GM12878 (cell line): ENCODE results near the gene C9orf40. TPM values are rescaled to one million over a fixed set of nuclear protein-coding genes. Genes with fewer than 3 reads are reported as not detected.

Experiments
- ATAC-seq: fragments of 200-7000 bp; cut with Tn5 transposase; 3 replicates; pipeline ENCODE4 v1.9.1; 2020; ENCODE audit warnings: mild to moderate bottlenecking, moderate library complexity
- BruUV-seq: library from RNA; stranded (reverse); fragments of 400-500 nt; replicated peaks from 2 replicates; lab custom pipeline; 2021; lab: Mats Ljungman, UMichigan
- CTCF ChIA-PET: fragments of 300-600 bp; sonication (Branson Sonifier 250); formaldehyde crosslinking; extraction: SDS; loops from one replicate; lab custom pipeline; 2021; ENCODE audit warnings: inconsistent platforms; lab: Yijun Ruan, JAX
- POLR2A ChIA-PET: fragments of 350-600 bp; formaldehyde crosslinking; extraction: SDS; loops from one replicate; lab custom pipeline; 2021; ENCODE audit warnings: inconsistent platforms; lab: Charles Lee
- RAD21 ChIA-PET: fragments of 300-600 bp; sonication (Branson Sonifier 250); formaldehyde crosslinking; loops from one replicate; lab custom pipeline; 2023; ENCODE audit warnings: antibody characterized with exemption; ENCODE audit not compliant: unreplicated experiment; lab: Charles Lee
- SMC1A ChIA-PET: fragments of 300-600 bp; sonication (Branson Sonifier 250); formaldehyde crosslinking; loops from one replicate; lab custom pipeline; 2023; ENCODE audit not compliant: unreplicated experiment, uncharacterized antibody; lab: Charles Lee
- DNase-seq: peaks from one replicate; pipeline ENCODE4 v3.0.0-alpha.2; 2011; ENCODE audit warnings: low read depth, low spot score
- FAIRE-seq: peaks from 3 replicates; lab custom pipeline; 2011; peaks lifted over from hg19 to GRCh38; lab: Jason Lieb, UNC
- H2AFZ ChIP-seq: 2 replicates; pipeline ENCODE4 v1.6.0; 2011; ENCODE audit warnings: low read depth, low read length, control low read depth; ENCODE audit not compliant: control insufficient read depth
- H3K27ac ChIP-seq: 2 replicates; pipeline ENCODE4 v1.5.1; 2011; ENCODE audit warnings: control low read depth; ENCODE audit not compliant: control insufficient read depth, insufficient read depth
- H3K27me3 ChIP-seq, 2 experiments: replicated peaks in 1 of 2; 2 replicates each; pipeline versions ENCODE4 v1.6.0 to v1.6.1; 2011; ENCODE audit warnings: low read length in 1 of 2; ENCODE audit not compliant: control insufficient read depth in 2 of 2, insufficient read depth in 2 of 2
- H3K36me3 ChIP-seq, 2 experiments: 2 replicates each; pipeline ENCODE4 v1.5.1; 2011; ENCODE audit warnings: low read length in 1 of 2; ENCODE audit not compliant: control insufficient read depth in 2 of 2, insufficient read depth in 2 of 2
- H3K4me1 ChIP-seq: 2 replicates; pipeline ENCODE4 v1.6.1; 2011; ENCODE audit warnings: mild to moderate bottlenecking, low read length, moderate library complexity, mixed read lengths; ENCODE audit not compliant: control insufficient read depth, insufficient read depth
- H3K4me2 ChIP-seq: 2 replicates; pipeline ENCODE4 v1.6.0; 2011; ENCODE audit warnings: control low read depth; ENCODE audit not compliant: control insufficient read depth, insufficient read depth
- H3K4me3 ChIP-seq: fragments of 200-600 bp; sonication (generic); 2 replicates; pipeline ENCODE4 v1.5.1; 2016
- H3K79me2 ChIP-seq: 2 replicates; pipeline ENCODE4 v1.6.0; 2011; ENCODE audit warnings: low read length; ENCODE audit not compliant: control insufficient read depth, insufficient read depth
- H3K9ac ChIP-seq: 2 replicates; pipeline ENCODE4 v1.8.0; 2011; ENCODE audit warnings: low read length, control low read depth, mixed read lengths; ENCODE audit not compliant: control insufficient read depth, insufficient read depth
- H3K9me3 ChIP-seq: replicated peaks from 3 replicates; pipeline ENCODE4 v1.5.1; 2011; ENCODE audit warnings: mild to moderate bottlenecking, low read length; ENCODE audit not compliant: control insufficient read depth, insufficient read depth
- H4K20me1 ChIP-seq: 2 replicates; pipeline ENCODE4 v1.6.0; 2011; ENCODE audit not compliant: control insufficient read depth, insufficient read depth
- BCL11A ChIP-seq: IDR thresholded peaks from 2 replicates; pipeline ENCODE4 v1.6.1; 2011; ENCODE audit warnings: low read depth, low read length
- E2F4 ChIP-seq: IDR thresholded peaks from 2 replicates; pipeline ENCODE4 v1.6.1; 2012; ENCODE audit warnings: low read depth, low read length, improper control_type of control experiment
- E2F8 ChIP-seq: fragments of 450-650 bp; IDR thresholded peaks from 2 replicates; pipeline ENCODE4 v1.6.1; 2018; ENCODE audit warnings: mild to moderate bottlenecking, low read depth, moderate library complexity; ENCODE audit not compliant: partially characterized antibody
- HCFC1 ChIP-seq: fragments of 150-350 bp; IDR thresholded peaks from 2 replicates; pipeline ENCODE4 v1.6.1; 2014; ENCODE audit warnings: low read length
- JUNB ChIP-seq: IDR thresholded peaks from 2 replicates; pipeline ENCODE4 v1.6.1; 2016; ENCODE audit warnings: antibody characterized with exemption, mild to moderate bottlenecking
- PBX3 ChIP-seq: IDR thresholded peaks from 2 replicates; pipeline ENCODE4 v1.6.1; 2011; ENCODE audit warnings: mild to moderate bottlenecking, low read depth, low read length, moderate library complexity; ENCODE audit not compliant: insufficient replicate concordance
- RCOR1 ChIP-seq: conservative IDR thresholded peaks from 2 replicates; pipeline ENCODE4 v1.6.1; 2012; ENCODE audit warnings: low read depth, low read length, improper control_type of control experiment
- SPI1 ChIP-seq: IDR thresholded peaks from 2 replicates; pipeline ENCODE4 v1.6.1; 2011; ENCODE audit warnings: low read depth, mild to moderate bottlenecking, low read length, moderate library complexity, borderline replicate concordance; ENCODE audit not compliant: insufficient read depth
- WGBS: methylation state at CpG from one replicate; pipeline ENCODE4 v1.1.6; 2016; ENCODE audit warnings: low lambda C conversion rate; ENCODE audit not compliant: insufficient replicate concordance, insufficient coverage; ENCODE audit errors: missing lambda C conversion rate; 5-methylcytosine and 5-hydroxymethylcytosine counted together
- in situ Hi-C: fragments of 300-500 bp; cut with MboI; formaldehyde crosslinking; loops from 9 replicates; pipeline ENCODE4 v1.14.3; 2018; ENCODE audit warnings: mixed read lengths
- intact Hi-C: fragments of 100-400 bp; cut with micrococcal nuclease; formaldehyde crosslinking; loops from one replicate; pipeline ENCODE4 v1.14.2; 2022; ENCODE audit not compliant: unreplicated experiment
- polyA plus RNA-seq, 11 experiments: library from polyadenylated mRNA; depleted of rRNA in 4 of 11; unstranded in 6 of 11; stranded (reverse) in 5 of 11; fragments of >200 nt; fragmentation: Nextera tagmentation in 4 of 11; fragmentation: Illumina TruSeq in 1 of 11; extraction: Ambion mirVana in 4 of 11; extraction: Trizol in 1 of 11; gene quantifications; 1 replicate in 1 of 11; 2 replicates in 10 of 11; pipeline versions ENCODE4 v1.2.1 to v1.2.3, GENCODE V29; 2011 to 2016; ENCODE audit warnings: inconsistent platforms in 2 of 11, missing spikeins in 2 of 11, low read depth in 1 of 11
- total RNA-seq, 4 experiments: library from RNA; depleted of rRNA in 3 of 4; stranded (reverse); fragments of >200 nt in 3 of 4; fragmentation: Illumina TruSeq in 1 of 4; extraction: Trizol in 1 of 4; gene quantifications; 2 replicates each; pipeline versions ENCODE4 v1.2.1 to v1.2.3, GENCODE V29; 2013 to 2021
- TF ChIP-seq, protein P1 (sequence below): IDR thresholded peaks from 2 replicates; pipeline ENCODE4 v1.6.1; 2012; ENCODE audit warnings: mild to moderate bottlenecking, low read depth, low read length

Gene C9orf40
- total and polyA plus RNA-seq, 10 of the 15 experiments (the other 5 are each of a cell fraction or from before 2014, with no cell fraction given), result 6.8 to 30.9 (median 11.5) TPM

DNA sequence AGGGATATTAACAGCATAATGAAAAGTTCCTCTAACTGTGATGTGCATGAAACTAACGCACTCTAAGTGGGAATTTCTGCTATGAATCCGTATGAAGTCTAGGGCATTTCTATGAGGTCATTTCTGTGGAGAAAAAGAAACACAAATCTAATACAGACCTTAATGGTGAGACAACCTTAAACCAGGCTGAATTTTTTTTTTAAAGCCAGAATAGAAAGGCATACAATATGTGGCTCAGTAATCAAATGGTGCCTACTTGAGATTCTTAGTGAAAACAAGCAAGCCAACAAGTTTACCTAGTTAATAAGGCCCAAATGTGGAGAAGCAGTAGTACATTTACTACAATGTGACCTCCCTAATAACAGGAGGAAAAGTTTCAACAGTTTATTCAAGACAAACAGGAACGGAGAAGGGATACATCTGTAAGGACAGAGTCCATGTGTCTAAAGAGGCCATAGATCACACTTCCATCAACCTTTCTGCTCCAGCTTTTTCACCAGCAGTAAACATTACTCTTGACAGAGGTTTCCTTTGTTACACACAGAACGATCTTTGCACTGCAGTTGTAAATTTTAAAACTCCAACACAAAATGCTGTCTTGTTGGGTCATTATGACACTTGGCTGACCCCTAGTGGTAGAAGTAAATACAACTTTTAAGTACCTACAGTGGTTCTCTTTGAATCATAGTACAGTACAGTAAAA lies 49.2 kb upstream of the C9orf40 start (continued):
- TF ChIP-seq E2F8, result no peak
- TF ChIP-seq RCOR1, result no peak

- POLR2A ChIA-PET, result no interaction called here
- peak; percentile 18 for FAIRE-seq
- in situ Hi-C loops, result loop anchor here (5.0 kb wide), 1 partner anchor 229 kb away; no protein-coding TSS in a partner anchor
Observed at GRCh38 chr9:75000835-75001234, 48.1 kb upstream of the C9orf40 start.

More at GRCh38 chr9:75000835-75001234, 48.1 kb upstream of the C9orf40 start:
- CTCF ChIA-PET, result interaction anchor here (0.8 to 16.9 kb wide), 11 partner anchors 11 to 227 kb away, joined by 3 to 320 read pairs (median 3); partner anchors contain the start of genes C9orf40 and CARNMT1
- Histone ChIP-seq H3K4me2 (no peak overlapping the region), H3K4me3 (no peak overlapping the region), H2AFZ (no peak overlapping the region), H3K36me3 (no peaks in the 10 kb centered on the region), H3K9ac (no peak overlapping the region), H3K9me3 (no peaks in the 10 kb centered on the region), H3K4me1 (peaks cover 8% of the 10 kb centered on the region), H4K20me1 (no peaks in the 10 kb centered on the region), H3K27ac (no peak overlapping the region), H3K79me2 (no peaks in the 10 kb centered on the region), H3K27me3 (no peaks in the 10 kb centered on the region)
- BruUV-seq, result no TSS peak
- RAD21 ChIA-PET, result interaction anchor here (0.7 to 2.0 kb wide), 5 partner anchors 27 to 228 kb away, joined by 3 to 7 read pairs (median 3); partner anchors contain the start of gene CARNMT1
- ATAC-seq (peak; percentile 78), DNase-seq (no peak)
- WGBS, result 2% methylated on average over 2 of the region's 2 CpGs
- SMC1A ChIA-PET, result interaction anchor here (0.7 to 11.1 kb wide), 8 partner anchors 16 to 236 kb away, joined by 3 to 127 read pairs (median 3); no protein-coding TSS in a partner anchor
- intact Hi-C loops, result no loop called here
- TF ChIP-seq BCL11A, result 0 out of 2 replicates have a peak, but pooled peaks have one; percentile 13
- TF ChIP-seq HCFC1, result no peak
- no peak for TF ChIP-seq E2F4
- no peak for TF ChIP-seq PBX3
- TF ChIP-seq, protein P1, sequence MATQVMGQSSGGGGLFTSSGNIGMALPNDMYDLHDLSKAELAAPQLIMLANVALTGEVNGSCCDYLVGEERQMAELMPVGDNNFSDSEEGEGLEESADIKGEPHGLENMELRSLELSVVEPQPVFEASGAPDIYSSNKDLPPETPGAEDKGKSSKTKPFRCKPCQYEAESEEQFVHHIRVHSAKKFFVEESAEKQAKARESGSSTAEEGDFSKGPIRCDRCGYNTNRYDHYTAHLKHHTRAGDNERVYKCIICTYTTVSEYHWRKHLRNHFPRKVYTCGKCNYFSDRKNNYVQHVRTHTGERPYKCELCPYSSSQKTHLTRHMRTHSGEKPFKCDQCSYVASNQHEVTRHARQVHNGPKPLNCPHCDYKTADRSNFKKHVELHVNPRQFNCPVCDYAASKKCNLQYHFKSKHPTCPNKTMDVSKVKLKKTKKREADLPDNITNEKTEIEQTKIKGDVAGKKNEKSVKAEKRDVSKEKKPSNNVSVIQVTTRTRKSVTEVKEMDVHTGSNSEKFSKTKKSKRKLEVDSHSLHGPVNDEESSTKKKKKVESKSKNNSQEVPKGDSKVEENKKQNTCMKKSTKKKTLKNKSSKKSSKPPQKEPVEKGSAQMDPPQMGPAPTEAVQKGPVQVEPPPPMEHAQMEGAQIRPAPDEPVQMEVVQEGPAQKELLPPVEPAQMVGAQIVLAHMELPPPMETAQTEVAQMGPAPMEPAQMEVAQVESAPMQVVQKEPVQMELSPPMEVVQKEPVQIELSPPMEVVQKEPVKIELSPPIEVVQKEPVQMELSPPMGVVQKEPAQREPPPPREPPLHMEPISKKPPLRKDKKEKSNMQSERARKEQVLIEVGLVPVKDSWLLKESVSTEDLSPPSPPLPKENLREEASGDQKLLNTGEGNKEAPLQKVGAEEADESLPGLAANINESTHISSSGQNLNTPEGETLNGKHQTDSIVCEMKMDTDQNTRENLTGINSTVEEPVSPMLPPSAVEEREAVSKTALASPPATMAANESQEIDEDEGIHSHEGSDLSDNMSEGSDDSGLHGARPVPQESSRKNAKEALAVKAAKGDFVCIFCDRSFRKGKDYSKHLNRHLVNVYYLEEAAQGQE, result no peak
- TF ChIP-seq JUNB, result peak; percentile 59
- peak; percentile 57; the same call in 1 of the 2 replicates for TF ChIP-seq SPI1
